H1 (cell line): ENCODE measurements around the gene ANKRD36C. TPM values are rescaled to one million over a fixed set of nuclear protein-coding genes. Genes with fewer than 3 reads are reported as not detected.
"Not testable (repeated sequence)": the region's sequence is repeated elsewhere in the genome, so short reads cannot be mapped to it uniquely, and the experiment has no call there.

Experiments
- CTCF ChIA-PET: fragments of 300-600 bp; sonication (Branson Sonifier 250); formaldehyde crosslinking; loops from one replicate; lab custom pipeline; 2021; ENCODE audit not compliant: partially characterized antibody; lab: Charles Lee
- POLR2A ChIA-PET: fragments of 300-600 bp; sonication (Branson Sonifier 250); formaldehyde crosslinking; loops from one replicate; lab custom pipeline; 2021; ENCODE audit warnings: inconsistent platforms; ENCODE audit not compliant: partially characterized antibody; lab: Charles Lee
- DNase-seq, 2 experiments: peaks; one replicate each; pipeline versions ENCODE4 v3.0.0 to v3.0.0-alpha.2; 2010 to 2022; ENCODE audit warnings: low spot score in 2 of 2, low read depth in 1 of 2, mixed read lengths in 1 of 2
- FAIRE-seq: peaks from 2 replicates; lab custom pipeline; 2011; peaks lifted over from hg19 to GRCh38; lab: Jason Lieb, UNC
- H2AFZ ChIP-seq: 2 replicates; pipeline ENCODE4 v1.8.1; 2012; ENCODE audit warnings: low read length, inconsistent platforms
- H2AK5ac ChIP-seq: 2 replicates; pipeline ENCODE4 v1.6.1; 2013; ENCODE audit warnings: low read depth, low read length
- H2BK120ac ChIP-seq: replicated peaks from 2 replicates; pipeline ENCODE3; 2013; ENCODE audit warnings: low read depth, low read length, inconsistent platforms
- H2BK12ac ChIP-seq: 2 replicates; pipeline ENCODE4 v1.6.1; 2013; ENCODE audit warnings: low read depth, low read length
- H2BK15ac ChIP-seq: 2 replicates; pipeline ENCODE4 v1.6.1; 2013; ENCODE audit warnings: low read length
- H2BK20ac ChIP-seq: 2 replicates; pipeline ENCODE4 v1.6.1; 2013; ENCODE audit warnings: low read length
- H2BK5ac ChIP-seq: 2 replicates; pipeline ENCODE4 v1.6.1; 2013; ENCODE audit warnings: low read depth, low read length
- H3K14ac ChIP-seq: 2 replicates; pipeline ENCODE4 v1.6.1; 2013; ENCODE audit warnings: inconsistent platforms; ENCODE audit not compliant: insufficient read length
- H3K18ac ChIP-seq: 2 replicates; pipeline ENCODE4 v1.6.1; 2013; ENCODE audit warnings: low read length; ENCODE audit errors: extremely low read depth
- H3K23ac ChIP-seq: 2 replicates; pipeline ENCODE4 v1.6.1; 2013; ENCODE audit warnings: inconsistent platforms; ENCODE audit not compliant: insufficient read length
- H3K23me2 ChIP-seq: 2 replicates; pipeline ENCODE4 v1.6.1; 2013; ENCODE audit warnings: low read depth, low read length
- H3K27ac ChIP-seq: 2 replicates; pipeline ENCODE4 v1.6.1; 2011; ENCODE audit warnings: low read depth, low read length, inconsistent platforms
- H3K27me3 ChIP-seq, 4 experiments: replicated peaks in 1 of 4; 1 replicate in 1 of 4; 2 replicates in 3 of 4; pipeline versions ENCODE4 v1.6.1 to v1.8.1; 2011 to 2013; ENCODE audit warnings: low read length in 3 of 4, mild to moderate bottlenecking in 3 of 4, inconsistent platforms in 2 of 4, mixed read lengths in 2 of 4, moderate library complexity in 1 of 4; ENCODE audit not compliant: control insufficient read depth in 3 of 4, insufficient read depth in 3 of 4; ENCODE audit errors: extremely low read depth in 1 of 4
- H3K36me3 ChIP-seq, 4 experiments: 2 replicates each; pipeline versions ENCODE4 v1.6.1 to v1.8.1; 2011 to 2013; ENCODE audit warnings: mild to moderate bottlenecking in 4 of 4, low read length in 3 of 4, moderate library complexity in 2 of 4, control low read depth in 1 of 4, inconsistent platforms in 1 of 4; ENCODE audit not compliant: insufficient read depth in 4 of 4, control insufficient read depth in 2 of 4
- H3K4ac ChIP-seq: replicated peaks from 2 replicates; pipeline ENCODE3; 2013; ENCODE audit warnings: low read length, low read depth, mixed read lengths, inconsistent platforms; ENCODE audit not compliant: insufficient read length
- H3K4me1 ChIP-seq, 4 experiments: replicated peaks in 1 of 4; 1 replicate in 1 of 4; 2 replicates in 3 of 4; pipeline versions ENCODE4 v1.6.1 to v1.8.1; 2011 to 2013; ENCODE audit warnings: low read length in 3 of 4, inconsistent platforms in 2 of 4, mixed read lengths in 1 of 4; ENCODE audit not compliant: insufficient read depth in 4 of 4, control insufficient read depth in 3 of 4
- H3K4me2 ChIP-seq, 2 experiments: 2 replicates each; pipeline versions ENCODE4 v1.6.1 to v1.8.1; 2011 to 2013; ENCODE audit warnings: low read depth in 2 of 2, low read length in 2 of 2, control low read depth in 1 of 2, inconsistent platforms in 1 of 2, mild to moderate bottlenecking in 1 of 2; ENCODE audit not compliant: insufficient read depth in 1 of 2
- H3K4me3 ChIP-seq, 4 experiments: fragments of 200-600, 300-600 bp in 1 of 4; sonication (generic), shearing (Covaris generic), sonication (Bioruptor Twin) in 1 of 4; 2 replicates each; pipeline versions ENCODE4 v1.5.1 to v1.8.1; 2011 to 2016; ENCODE audit warnings: low read length in 4 of 4, low read depth in 3 of 4, control low read depth in 2 of 4, inconsistent platforms in 2 of 4, mild to moderate bottlenecking in 2 of 4, mixed read lengths in 1 of 4, moderate library complexity in 1 of 4; ENCODE audit not compliant: insufficient read depth in 2 of 4; ENCODE audit errors: extremely low read depth in 1 of 4
- H3K56ac ChIP-seq: replicated peaks from 2 replicates; pipeline ENCODE3; 2013; ENCODE audit warnings: low read depth, mild to moderate bottlenecking, mixed read lengths, low read length, inconsistent platforms; ENCODE audit not compliant: insufficient read length
- H3K79me1 ChIP-seq: 2 replicates; pipeline ENCODE4 v1.6.1; 2013; ENCODE audit warnings: low read depth, low read length, control low read depth
- H3K79me2 ChIP-seq, 2 experiments: 2 replicates each; pipeline versions ENCODE4 v1.6.1 to v1.8.1; 2012 to 2013; ENCODE audit warnings: low read length in 2 of 2, mild to moderate bottlenecking in 2 of 2, inconsistent platforms in 1 of 2; ENCODE audit not compliant: insufficient read depth in 2 of 2, control insufficient read depth in 1 of 2
- H3K9ac ChIP-seq, 4 experiments: replicated peaks in 1 of 4; 1 replicate in 1 of 4; 2 replicates in 3 of 4; pipeline versions ENCODE4 v1.6.1 to v1.8.1; 2011 to 2013; ENCODE audit warnings: low read depth in 3 of 4, low read length in 3 of 4, control low read depth in 2 of 4, mild to moderate bottlenecking in 2 of 4, moderate library complexity in 2 of 4, inconsistent platforms in 1 of 4; ENCODE audit errors: extremely low read depth in 1 of 4
- H3K9me3 ChIP-seq, 2 experiments: 2 replicates each; pipeline versions ENCODE4 v1.6.1 to v1.8.1; 2012 to 2013; ENCODE audit warnings: mild to moderate bottlenecking in 2 of 2, moderate library complexity in 2 of 2, control low read depth in 1 of 2, inconsistent platforms in 1 of 2, low read depth in 1 of 2, low read length in 1 of 2, mixed read lengths in 1 of 2; ENCODE audit not compliant: insufficient read depth in 2 of 2
- H4K20me1 ChIP-seq, 2 experiments: replicated peaks in 1 of 2; 2 replicates each; pipeline versions ENCODE3 to v1.8.1; 2011 to 2013; ENCODE audit warnings: inconsistent platforms in 2 of 2, low read length in 2 of 2, mild to moderate bottlenecking in 1 of 2; ENCODE audit not compliant: insufficient read depth in 2 of 2, control insufficient read depth in 1 of 2
- H4K5ac ChIP-seq: 2 replicates; pipeline ENCODE4 v1.6.1; 2013; ENCODE audit warnings: low read length, low read depth, mixed read lengths, inconsistent platforms; ENCODE audit not compliant: insufficient read length
- H4K8ac ChIP-seq: 2 replicates; pipeline ENCODE4 v1.8.0; 2013; ENCODE audit warnings: mild to moderate bottlenecking, moderate library complexity, low read length, inconsistent platforms; ENCODE audit not compliant: insufficient read depth; ENCODE audit errors: extremely low read depth
- H4K91ac ChIP-seq: replicated peaks from 2 replicates; pipeline ENCODE3; 2013; ENCODE audit warnings: low read length, mixed read lengths, inconsistent platforms; ENCODE audit not compliant: insufficient read length
- WGBS, 2 experiments: shearing (Covaris generic) in 1 of 2; methylation state at CpG; one replicate each; pipeline versions ENCODE4 v1.1.6 to v1.1.7; 2013 to 2015; ENCODE audit warnings: low lambda C conversion rate in 2 of 2, mixed read lengths in 2 of 2, inconsistent platforms in 1 of 2, low coverage in 1 of 2, missing lambda C conversion rate in 1 of 2; ENCODE audit not compliant: insufficient replicate concordance in 2 of 2, insufficient coverage in 1 of 2, insufficient read length in 1 of 2; ENCODE audit errors: extremely low coverage in 1 of 2, missing lambda C conversion rate in 1 of 2; 5-methylcytosine and 5-hydroxymethylcytosine counted together
- polyA plus RNA-seq, 7 experiments: library from polyadenylated mRNA; depleted of rRNA in 3 of 7; stranded (reverse) in 5 of 7; unstranded in 2 of 7; fragments of >200 nt in 5 of 7; fragments of 200-250 nt in 2 of 7; gene quantifications; 1 replicate in 5 of 7; 2 replicates in 1 of 7; 4 replicates in 1 of 7; pipeline versions ENCODE4 v1.2.1 to v1.2.3, GENCODE V29; 2011 to 2013; ENCODE audit warnings: missing spikeins in 2 of 7, mixed read lengths in 2 of 7
- total RNA-seq: library from RNA; stranded (reverse); fragmentation: NEBNext Ultra II Directional; extraction: Animal tissue kit (Norgen Biotek cat#: 25700); gene quantifications from 2 replicates; pipeline ENCODE4 v1.2.1, GENCODE V29; 2021

The ANKRD36C gene
- total and polyA plus RNA-seq, 2 of the 8 experiments (the other 6 are each of a cell fraction or from before 2014, with no cell fraction given): 1.1 to 7.3 TPM

DNA sequence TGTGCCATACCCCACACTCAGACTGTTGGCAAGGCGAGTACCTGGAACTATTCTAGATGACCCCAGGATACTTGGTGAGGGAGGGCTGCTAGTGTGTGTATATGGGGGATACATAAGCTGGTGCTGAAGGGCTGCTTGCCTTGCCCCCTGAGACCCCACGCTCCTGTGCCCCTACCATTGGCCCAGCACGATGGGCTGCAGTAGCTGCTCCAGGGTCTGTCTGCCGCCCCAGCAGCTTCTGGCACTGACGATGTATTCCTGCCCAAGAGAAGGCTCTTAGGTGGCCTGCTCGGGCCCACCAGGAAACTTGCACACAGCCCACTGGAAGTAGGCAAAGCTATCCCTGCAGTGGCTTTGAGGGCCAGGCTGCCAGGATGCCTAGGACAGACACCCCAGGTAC lies 34.1 kb upstream of the ANKRD36C start:
- H3K18ac ChIP-seq, H2BK20ac ChIP-seq, H3K9ac ChIP-seq, H3K4me2 ChIP-seq, H3K14ac ChIP-seq, H3K36me3 ChIP-seq, H2AFZ ChIP-seq, POLR2A ChIA-PET, H3K4me3 ChIP-seq, H4K5ac ChIP-seq, H2AK5ac ChIP-seq, H3K56ac ChIP-seq, H3K23me2 ChIP-seq, H2BK12ac ChIP-seq, H4K8ac ChIP-seq, H3K4ac ChIP-seq, H2BK15ac ChIP-seq, DNase-seq, H3K23ac ChIP-seq, H3K4me1 ChIP-seq, H4K91ac ChIP-seq, H2BK5ac ChIP-seq, H2BK120ac ChIP-seq, H3K79me2 ChIP-seq, FAIRE-seq, H3K27me3 ChIP-seq, H4K20me1 ChIP-seq, H3K9me3 ChIP-seq, H3K27ac ChIP-seq, H3K79me1 ChIP-seq: not testable (repeated sequence)
- 100% methylated on average over 6 of the region's 6 CpGs; no CpG with 5 or more reads in 1 of the 2 experiments for WGBS, 2 experiments
- CTCF ChIA-PET: interaction anchor here (0.8 to 4.6 kb wide), 3 partner anchors 88 to 241 kb away, joined by 3 to 40 read pairs (median 4); no protein-coding TSS in a partner anchor
